ENCODE data around the gene PRDM2. TPM values are rescaled to one million over a fixed set of nuclear protein-coding genes. Genes with fewer than 3 reads are reported as not detected.
A peak's percentile ranks its signal among the peaks of the same experiment; 100 is the strongest.

The PRDM2 gene
- total and polyA plus RNA-seq, 2 donors: 19.4 to 25.5 TPM

DNA sequence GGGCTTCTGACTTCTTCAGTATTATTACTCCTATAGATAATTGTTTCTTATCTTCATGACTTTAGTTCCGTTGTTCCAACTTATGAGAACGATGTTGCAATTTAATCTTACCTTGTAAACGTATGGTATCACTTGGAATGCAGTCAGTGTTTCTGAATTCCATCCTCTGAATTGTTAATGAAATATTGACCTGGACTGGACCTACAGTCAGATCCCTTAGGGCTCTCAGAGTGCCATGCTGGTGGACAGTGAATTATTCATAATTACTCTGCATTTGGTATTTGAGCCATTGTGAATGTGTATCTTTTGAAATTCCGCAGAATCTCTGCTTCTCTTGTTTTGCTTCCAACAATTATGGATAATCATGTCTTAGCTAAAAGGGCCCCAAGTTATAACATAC, 72.3 kb downstream of the PRDM2 start:
- Histone ChIP-seq H3K36me3 (ENCODE audit: control insufficient read depth in 2 of 2, insufficient read depth in 2 of 2, low read length in 1 of 2) (peaks cover 17 to 47% of the 10 kb centered on the region in 2 donors), H3K27me3 (ENCODE audit: control insufficient read depth in 2 of 2, insufficient read depth in 1 of 2, low read length in 1 of 2) (no peaks in the 10 kb centered on the region), H3K4me3 (ENCODE audit: low read length in 2 of 2) (no peak overlapping the region), H3K9me3 (ENCODE audit: control insufficient read depth in 2 of 2, insufficient read depth in 1 of 2, low read length in 1 of 2) (no peaks in the 10 kb centered on the region), H3K4me1 (ENCODE audit: control insufficient read depth in 2 of 2, insufficient read depth in 2 of 2, low read length in 2 of 2) (no peaks in the 10 kb centered on the region), H3K27ac (ENCODE audit: low read depth in 1 of 2, low read length in 1 of 2) (no peak overlapping the region)
- WGBS: 98% methylated on average over 4 of the region's 4 CpGs
- no peak for DNase-seq (ENCODE audit: low read depth in 6 of 9, low spot score in 9 of 9)

DNA sequence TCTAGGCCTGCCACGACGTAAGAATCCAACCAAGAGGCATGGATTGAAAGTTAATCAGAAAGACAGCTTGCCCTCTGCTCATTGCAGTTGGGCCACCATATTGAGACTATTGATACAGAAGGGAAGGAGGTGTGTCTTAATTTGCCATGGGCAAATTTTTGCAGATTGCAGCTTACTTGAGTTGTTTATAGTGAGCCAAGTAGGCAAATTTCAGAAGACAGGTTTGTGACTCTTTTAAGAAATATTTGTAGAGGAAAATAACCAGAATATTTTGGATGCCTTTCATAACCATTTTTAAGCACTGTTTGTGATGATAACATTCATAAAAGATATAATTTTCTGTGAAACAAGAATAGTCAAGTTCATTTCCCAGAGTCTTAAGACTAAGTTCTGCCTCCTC, 74.1 kb downstream of the PRDM2 start:
- Histone ChIP-seq H3K27me3 (ENCODE audit: control insufficient read depth in 2 of 2, insufficient read depth in 1 of 2, low read length in 1 of 2) (no peaks in the 10 kb centered on the region), H3K4me3 (ENCODE audit: low read length in 2 of 2) (no peak overlapping the region), H3K36me3 (ENCODE audit: control insufficient read depth in 2 of 2, insufficient read depth in 2 of 2, low read length in 1 of 2) (peaks cover 30 to 65% of the 10 kb centered on the region in 2 donors), H3K9me3 (ENCODE audit: control insufficient read depth in 2 of 2, insufficient read depth in 1 of 2, low read length in 1 of 2) (no peaks in the 10 kb centered on the region), H3K4me1 (ENCODE audit: control insufficient read depth in 2 of 2, insufficient read depth in 2 of 2, low read length in 2 of 2) (no peaks in the 10 kb centered on the region), H3K27ac (ENCODE audit: low read depth in 1 of 2, low read length in 1 of 2) (no peak overlapping the region)
- no peak for DNase-seq (ENCODE audit: low read depth in 6 of 9, low spot score in 9 of 9)
- 97% methylated on average over 2 of the region's 2 CpGs for WGBS

GRCh38 chr1:13775459-13775858, 75.5 kb downstream of the PRDM2 start:
- H3K9me3 ChIP-seq (ENCODE audit: control insufficient read depth in 2 of 2, insufficient read depth in 1 of 2, low read length in 1 of 2): no peaks in the 10 kb centered on the region
- peaks cover 37 to 74% of the 10 kb centered on the region in 2 donors for H3K36me3 ChIP-seq (ENCODE audit: control insufficient read depth in 2 of 2, insufficient read depth in 2 of 2, low read length in 1 of 2)
- no peak overlapping the region for H3K4me3 ChIP-seq (ENCODE audit: low read length in 2 of 2)
- H3K27me3 ChIP-seq (ENCODE audit: control insufficient read depth in 2 of 2, insufficient read depth in 1 of 2, low read length in 1 of 2): no peaks in the 10 kb centered on the region
- WGBS: 96% methylated on average over 5 of the region's 5 CpGs
- H3K4me1 ChIP-seq (ENCODE audit: control insufficient read depth in 2 of 2, insufficient read depth in 2 of 2, low read length in 2 of 2): peaks cover 0 to 2% of the 10 kb centered on the region in 2 donors
- no peak for DNase-seq (ENCODE audit: low read depth in 6 of 9, low spot score in 9 of 9)
- H3K27ac ChIP-seq (ENCODE audit: low read depth in 1 of 2, low read length in 1 of 2): no peak overlapping the region

GRCh38 chr1:13775916-13776315, 75.9 kb downstream of the PRDM2 start:
- no peak for DNase-seq (ENCODE audit: low read depth in 6 of 9, low spot score in 9 of 9)
- Histone ChIP-seq H3K9me3 (ENCODE audit: control insufficient read depth in 2 of 2, insufficient read depth in 1 of 2, low read length in 1 of 2) (no peaks in the 10 kb centered on the region), H3K27me3 (ENCODE audit: control insufficient read depth in 2 of 2, insufficient read depth in 1 of 2, low read length in 1 of 2) (no peaks in the 10 kb centered on the region), H3K4me3 (ENCODE audit: low read length in 2 of 2) (no peak overlapping the region), H3K36me3 (ENCODE audit: control insufficient read depth in 2 of 2, insufficient read depth in 2 of 2, low read length in 1 of 2) (peaks cover 40 to 74% of the 10 kb centered on the region in 2 donors), H3K4me1 (ENCODE audit: control insufficient read depth in 2 of 2, insufficient read depth in 2 of 2, low read length in 2 of 2) (peaks cover 0 to 6% of the 10 kb centered on the region in 2 donors), H3K27ac (ENCODE audit: low read depth in 1 of 2, low read length in 1 of 2) (no peak overlapping the region)
- 98% methylated on average over 3 of the region's 3 CpGs for WGBS

GRCh38 chr1:13778431-13778830, 78.4 kb downstream of the PRDM2 start:
- Histone ChIP-seq H3K36me3 (ENCODE audit: control insufficient read depth in 2 of 2, insufficient read depth in 2 of 2, low read length in 1 of 2) (peaks cover 55 to 76% of the 10 kb centered on the region in 2 donors), H3K9me3 (ENCODE audit: control insufficient read depth in 2 of 2, insufficient read depth in 1 of 2, low read length in 1 of 2) (no peaks in the 10 kb centered on the region), H3K4me3 (ENCODE audit: low read length in 2 of 2) (no peak overlapping the region), H3K4me1 (ENCODE audit: control insufficient read depth in 2 of 2, insufficient read depth in 2 of 2, low read length in 2 of 2) (peaks cover 0 to 16% of the 10 kb centered on the region in 2 donors), H3K27ac (ENCODE audit: low read depth in 1 of 2, low read length in 1 of 2) (no peak overlapping the region), H3K27me3 (ENCODE audit: control insufficient read depth in 2 of 2, insufficient read depth in 1 of 2, low read length in 1 of 2) (no peaks in the 10 kb centered on the region)
- no peak for DNase-seq (ENCODE audit: low read depth in 6 of 9, low spot score in 9 of 9)
- WGBS: over 99% methylated on average over 7 of the region's 7 CpGs

GRCh38 chr1:13779930-13780329, 79.9 kb downstream of the PRDM2 start:
- WGBS: 95% methylated on average over 6 of the region's 6 CpGs

GRCh38 chr1:13780780-13781179, 80.8 kb downstream of the PRDM2 start:
- H3K4me1 ChIP-seq (ENCODE audit: control insufficient read depth in 2 of 2, insufficient read depth in 2 of 2, low read length in 2 of 2): peaks cover 0 to 16% of the 10 kb centered on the region in 2 donors
- DNase-seq (ENCODE audit: low read depth in 6 of 9, low spot score in 9 of 9): no peak
- no peak overlapping the region for H3K4me3 ChIP-seq (ENCODE audit: low read length in 2 of 2)
- no peaks in the 10 kb centered on the region for H3K27me3 ChIP-seq (ENCODE audit: control insufficient read depth in 2 of 2, insufficient read depth in 1 of 2, low read length in 1 of 2)
- 97% methylated on average over 6 of the region's 6 CpGs for WGBS
- H3K27ac ChIP-seq (ENCODE audit: low read depth in 1 of 2, low read length in 1 of 2): peak overlapping the region in 1 of 2 donors; percentile 68
- no peaks in the 10 kb centered on the region for H3K9me3 ChIP-seq (ENCODE audit: control insufficient read depth in 2 of 2, insufficient read depth in 1 of 2, low read length in 1 of 2)
- peaks cover 57 to 70% of the 10 kb centered on the region in 2 donors for H3K36me3 ChIP-seq (ENCODE audit: control insufficient read depth in 2 of 2, insufficient read depth in 2 of 2, low read length in 1 of 2)

More at GRCh38 chr1:13779930-13780329, 79.9 kb downstream of the PRDM2 start:
- H3K27ac ChIP-seq (ENCODE audit: low read depth in 1 of 2, low read length in 1 of 2): peak overlapping the region in 1 of 2 donors; percentile 27
- H3K9me3 ChIP-seq (ENCODE audit: control insufficient read depth in 2 of 2, insufficient read depth in 1 of 2, low read length in 1 of 2): no peaks in the 10 kb centered on the region
- H3K4me3 ChIP-seq (ENCODE audit: low read length in 2 of 2): no peak overlapping the region
- no peaks in the 10 kb centered on the region for H3K27me3 ChIP-seq (ENCODE audit: control insufficient read depth in 2 of 2, insufficient read depth in 1 of 2, low read length in 1 of 2)
- H3K4me1 ChIP-seq (ENCODE audit: control insufficient read depth in 2 of 2, insufficient read depth in 2 of 2, low read length in 2 of 2): peaks cover 0 to 16% of the 10 kb centered on the region in 2 donors
- DNase-seq (ENCODE audit: low read depth in 6 of 9, low spot score in 9 of 9): no peak
- peaks cover 59 to 74% of the 10 kb centered on the region in 2 donors for H3K36me3 ChIP-seq (ENCODE audit: control insufficient read depth in 2 of 2, insufficient read depth in 2 of 2, low read length in 1 of 2)

- Histone ChIP-seq H3K27ac (ENCODE audit: low read depth in 1 of 2, low read length in 1 of 2) (peak overlapping the region in 1 of 2 donors; percentile 68), H3K4me3 (ENCODE audit: low read length in 2 of 2) (no peak overlapping the region), H3K4me1 (ENCODE audit: control insufficient read depth in 2 of 2, insufficient read depth in 2 of 2, low read length in 2 of 2) (peaks cover 0 to 16% of the 10 kb centered on the region in 2 donors), H3K9me3 (ENCODE audit: control insufficient read depth in 2 of 2, insufficient read depth in 1 of 2, low read length in 1 of 2) (no peaks in the 10 kb centered on the region), H3K36me3 (ENCODE audit: control insufficient read depth in 2 of 2, insufficient read depth in 2 of 2, low read length in 1 of 2) (peaks cover 57 to 66% of the 10 kb centered on the region in 2 donors), H3K27me3 (ENCODE audit: control insufficient read depth in 2 of 2, insufficient read depth in 1 of 2, low read length in 1 of 2) (no peaks in the 10 kb centered on the region)
- WGBS: 90% methylated on average over 6 of the region's 6 CpGs
- peak in 1 of 9 donors; percentile 27 for DNase-seq (ENCODE audit: low read depth in 6 of 9, low spot score in 9 of 9)
Measured at GRCh38 chr1:13781228-13781627, 81.2 kb downstream of the PRDM2 start.

- DNase-seq (ENCODE audit: low read depth in 6 of 9, low spot score in 9 of 9): peak in 2 of 9 donors; percentile 16 to 31
- WGBS: 93% methylated on average over 20 of the region's 20 CpGs
- H3K27me3 ChIP-seq (ENCODE audit: control insufficient read depth in 2 of 2, insufficient read depth in 1 of 2, low read length in 1 of 2): no peaks in the 10 kb centered on the region
- peaks cover 54 to 62% of the 10 kb centered on the region in 2 donors for H3K36me3 ChIP-seq (ENCODE audit: control insufficient read depth in 2 of 2, insufficient read depth in 2 of 2, low read length in 1 of 2)
- H3K4me1 ChIP-seq (ENCODE audit: control insufficient read depth in 2 of 2, insufficient read depth in 2 of 2, low read length in 2 of 2): peaks cover 0 to 16% of the 10 kb centered on the region in 2 donors
- peak overlapping the region in 1 of 2 donors; percentile 68 for H3K27ac ChIP-seq (ENCODE audit: low read depth in 1 of 2, low read length in 1 of 2)
- H3K9me3 ChIP-seq (ENCODE audit: control insufficient read depth in 2 of 2, insufficient read depth in 1 of 2, low read length in 1 of 2): no peaks in the 10 kb centered on the region
- H3K4me3 ChIP-seq (ENCODE audit: low read length in 2 of 2): peak overlapping the region in 1 of 2 donors; percentile 0
Measured at GRCh38 chr1:13781907-13782633, 82.1 kb downstream of the PRDM2 start.
